Spleen (tissue), 7 donors: ENCODE results near the gene TMEM170B.

Experiments used
- CTCF ChIP-seq, 11 experiments: fragments of 200-600 bp in 7 of 11; fragments of 450-650 bp in 4 of 11; sonication (generic) in 4 of 11; IDR thresholded peaks in 8 of 11; conservative IDR thresholded peaks in 3 of 11; 1 replicate in 7 of 11; 2 replicates in 4 of 11; pipeline versions ENCODE4 v1.4.0 to v1.8.0; 2016 to 2021; ENCODE audit warnings: antibody characterized with exemption in 11 of 11, inconsistent platforms in 4 of 11, mild to moderate bottlenecking in 1 of 11
- POLR2AphosphoS5 ChIP-seq, 3 donors: sonication (generic); formaldehyde crosslinking; IDR thresholded peaks; one replicate each; pipeline ENCODE4 v1.5.1; 2017; ENCODE audit warnings: antibody characterized with exemption in 3 of 3
- donor health status: DM: no; HTN: no; CAD: no; lungs with moderate emphysema.
- donor health status: DM: no; HTN: no; CAD: no.
- donor health status: DM: no; HTN: no; CAD: no.

DNA sequence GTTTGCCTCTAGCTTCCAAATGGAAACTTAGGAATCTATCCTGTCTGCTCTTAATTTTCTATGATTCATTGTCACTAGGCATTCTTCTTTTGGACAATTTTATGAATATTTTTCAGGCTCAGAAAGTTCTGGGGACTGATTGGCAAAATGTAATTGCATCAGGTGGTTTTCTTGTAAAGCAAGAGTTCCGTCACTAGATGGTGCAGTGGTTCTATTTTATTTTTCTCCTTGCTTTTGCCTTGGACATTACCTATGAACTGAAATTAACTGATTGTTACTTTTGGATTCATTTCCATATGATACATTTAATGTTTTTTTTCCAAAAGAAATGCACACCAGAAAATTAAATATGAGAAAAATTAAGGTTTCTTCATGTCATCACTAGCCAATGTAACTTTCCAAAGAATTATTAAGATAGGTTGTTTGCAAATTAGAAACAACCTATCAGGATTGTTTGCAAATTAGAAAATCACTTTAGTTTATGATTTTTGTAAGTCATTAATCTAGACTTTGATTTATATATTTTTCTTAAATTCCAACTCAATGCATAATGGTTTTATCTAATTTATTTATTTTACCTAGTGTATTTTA lies 48.0 kb downstream of the TMEM170B start:
- no peak for TF ChIP-seq POLR2AphosphoS5 (IDR thresholded peaks at IDR 0.05)
- TF ChIP-seq CTCF (IDR thresholded peaks at IDR 0.05 in 8 of 11, conservative IDR thresholded peaks at IDR 0.05 in 3 of 11) = peak in 10 of 11 experiments; percentile 10 to 76 (median 59)
